Neural cell (in vitro differentiated cells): ENCODE results near the gene ERI2. TPM values are rescaled to one million over a fixed set of nuclear protein-coding genes. Genes with fewer than 3 reads are reported as not detected.
A peak's percentile ranks its signal among the peaks of the same experiment; 100 is the strongest.
"Not testable (repeated sequence)": the region's sequence is repeated elsewhere in the genome, so short reads cannot be mapped to it uniquely, and the experiment has no call there.

Experiments
- H2AFZ ChIP-seq: fragments of 200-600, 300-800 bp; sonication (generic), shearing (Covaris generic); 2 replicates; pipeline ENCODE4 v1.6.0; 2014; ENCODE audit warnings: low read depth, mild to moderate bottlenecking, antibody characterized with exemption, low read length, moderate library complexity
- H3F3A ChIP-seq: fragments of 200-600 bp; shearing (Covaris generic); 2 replicates; pipeline ENCODE4 v1.6.1; 2016; ENCODE audit warnings: mild to moderate bottlenecking, moderate library complexity, mixed read lengths, antibody characterized with exemption, low read length; ENCODE audit not compliant: insufficient read depth, poor library complexity, severe bottlenecking
- H3K27ac ChIP-seq: fragments of 200-600, 300-800 bp; sonication (generic), shearing (Covaris generic); 2 replicates; pipeline ENCODE4 v1.5.1; 2014; ENCODE audit warnings: mild to moderate bottlenecking, low read length, moderate library complexity
- H3K27me3 ChIP-seq: fragments of 300-800, 200-600 bp; sonication (generic), shearing (Covaris generic); 2 replicates; pipeline ENCODE4 v1.6.0; 2014; ENCODE audit warnings: mild to moderate bottlenecking, low read depth, low read length, moderate library complexity; ENCODE audit not compliant: insufficient read depth
- H3K36me3 ChIP-seq: fragments of 300-800, 200-600 bp; sonication (generic), shearing (Covaris generic); 2 replicates; pipeline ENCODE4 v1.5.1; 2014; ENCODE audit warnings: mild to moderate bottlenecking, antibody characterized with exemption, low read length, moderate library complexity; ENCODE audit not compliant: insufficient read depth
- H3K4me2 ChIP-seq: fragments of 300-800, 200-600 bp; sonication (generic), shearing (Covaris generic); 2 replicates; pipeline ENCODE4 v1.6.0; 2014; ENCODE audit warnings: mild to moderate bottlenecking, low read length
- H3K4me3 ChIP-seq: fragments of 300-800, 200-600 bp; sonication (generic), shearing (Covaris generic); 2 replicates; pipeline ENCODE4 v1.5.1; 2014; ENCODE audit warnings: mild to moderate bottlenecking, low read length, moderate library complexity
- H3K79me2 ChIP-seq: fragments of 200-600 bp; shearing (Covaris generic); replicated peaks from 2 replicates; pipeline ENCODE4 v1.6.0; 2014; ENCODE audit warnings: mild to moderate bottlenecking, low read length, moderate library complexity; ENCODE audit not compliant: insufficient read depth
- H3K9ac ChIP-seq: fragments of 300-800, 200-600 bp; sonication (generic), shearing (Covaris generic); 2 replicates; pipeline ENCODE4 v1.6.1; 2016; ENCODE audit warnings: mild to moderate bottlenecking, low read length, mixed read lengths
- H3K9me2 ChIP-seq: fragments of 200-600 bp; shearing (Covaris generic); 2 replicates; pipeline ENCODE4 v1.6.1; 2016; ENCODE audit warnings: mild to moderate bottlenecking, low read length, mixed read lengths; ENCODE audit not compliant: insufficient read depth
- H3K9me3 ChIP-seq: fragments of 200-600, 300-800 bp; sonication (generic), shearing (Covaris generic); 2 replicates; pipeline ENCODE4 v1.6.1; 2016; ENCODE audit warnings: mild to moderate bottlenecking, mixed run types, low read length, moderate library complexity, mixed read lengths
- H4K20me1 ChIP-seq: fragments of 200-600 bp; shearing (Covaris generic); 2 replicates; pipeline ENCODE4 v1.6.1; 2016; ENCODE audit warnings: mild to moderate bottlenecking, mixed run types; ENCODE audit not compliant: insufficient read depth
- CTCF ChIP-seq: fragments of 450-650 bp; IDR thresholded peaks from 2 replicates; pipeline ENCODE4 v1.5.1; 2014; ENCODE audit warnings: antibody characterized with exemption, mild to moderate bottlenecking, moderate library complexity; ENCODE audit not compliant: poor library complexity, severe bottlenecking
- EP300 ChIP-seq: fragments of 450-650 bp; conservative IDR thresholded peaks from 2 replicates; pipeline ENCODE4 v1.6.1; 2014; ENCODE audit warnings: antibody characterized with exemption, mild to moderate bottlenecking, moderate library complexity; ENCODE audit not compliant: poor library complexity, severe bottlenecking
- EZH2 ChIP-seq: fragments of 200-600, 300-800 bp; shearing (Covaris generic), sonication (generic); IDR thresholded peaks from 2 replicates; pipeline ENCODE4 v1.6.1; 2014; ENCODE audit warnings: antibody characterized with exemption, low read length, borderline replicate concordance, mild to moderate bottlenecking; ENCODE audit not compliant: insufficient read depth, poor library complexity, severe bottlenecking
- MXI1 ChIP-seq: fragments of 450-650 bp; conservative IDR thresholded peaks from 2 replicates; pipeline ENCODE4 v1.6.1; 2014; ENCODE audit warnings: antibody characterized with exemption, mild to moderate bottlenecking; ENCODE audit not compliant: poor library complexity, severe bottlenecking
- POLR2AphosphoS5 ChIP-seq: IDR thresholded peaks from 2 replicates; pipeline ENCODE4 v1.6.1; 2012
- RAD21 ChIP-seq: fragments of 450-650 bp; conservative IDR thresholded peaks from 2 replicates; pipeline ENCODE4 v1.6.1; 2014; ENCODE audit warnings: antibody characterized with exemption, mild to moderate bottlenecking, moderate library complexity
- REST ChIP-seq: IDR thresholded peaks from 2 replicates; pipeline ENCODE4 v1.6.1; 2012; ENCODE audit warnings: borderline replicate concordance
- SMC3 ChIP-seq: fragments of 450-650 bp; conservative IDR thresholded peaks from 2 replicates; pipeline ENCODE4 v1.6.1; 2014; ENCODE audit warnings: antibody characterized with exemption, mild to moderate bottlenecking, moderate library complexity; ENCODE audit not compliant: poor library complexity
- TAF1 ChIP-seq: IDR thresholded peaks from 2 replicates; pipeline ENCODE4 v1.6.1; 2012; ENCODE audit warnings: low read depth
- polyA plus RNA-seq: library from polyadenylated mRNA; depleted of rRNA; stranded (reverse); fragments of >200 nt; gene quantifications from 2 replicates; pipeline ENCODE4 v1.2.3, GENCODE V29; 2014

ERI2 gene
- polyA plus RNA-seq, 1 donor from 2014 or later = 46.9 TPM

- Histone ChIP-seq H2AFZ (no peak overlapping the region), H3F3A (no peaks in the 10 kb centered on the region), H4K20me1 (no peaks in the 10 kb centered on the region), H3K4me2 (no peak overlapping the region), H3K9me3 (no peaks in the 10 kb centered on the region), H3K79me2 (no peaks in the 10 kb centered on the region), H3K9ac (peak overlapping the region; percentile 75), H3K27me3 (no peaks in the 10 kb centered on the region), H3K4me3 (peak overlapping the region; percentile 96), H3K9me2 (no peaks in the 10 kb centered on the region), H3K36me3 (no peaks in the 10 kb centered on the region), H3K27ac (peak overlapping the region; percentile 76)
- TF ChIP-seq RAD21 (no peak), EP300 (no peak), EZH2 (no peak), REST (no peak), CTCF (no peak), SMC3 (no peak), TAF1 (no peak), MXI1 (no peak), POLR2AphosphoS5 (no peak)
These were observed 1.6 kb upstream of the ERI2 start for GRCh38 chr16:20807862-20808261.

GRCh38 chr16:20805684-20806167 is 546 bp downstream of the ERI2 start:
- Histone ChIP-seq H3K4me2 (peak overlapping the region; percentile 90), H2AFZ (peak overlapping the region; percentile 99), H3K9ac (peak overlapping the region; percentile 75), H3K27ac (peak overlapping the region; percentile 76), H3K4me3 (peak overlapping the region; percentile 96)
- H3F3A ChIP-seq, H3K36me3 ChIP-seq, H3K9me2 ChIP-seq, H3K79me2 ChIP-seq, H4K20me1 ChIP-seq, H3K9me3 ChIP-seq, H3K27me3 ChIP-seq: not testable (repeated sequence)
